Sigmoid colon (tissue), 4 donors: ENCODE measurements around the gene HECA.

Experiments
- EP300 ChIP-seq, 4 donors: sonication (generic); formaldehyde crosslinking; IDR thresholded peaks; one replicate each; pipeline ENCODE4 v1.6.1; 2017; ENCODE audit warnings: antibody characterized with exemption in 4 of 4
- POLR2A ChIP-seq, 2 donors: fragments of 450-650 bp; IDR thresholded peaks; one replicate each; pipeline ENCODE4 v1.6.1; 2016; ENCODE audit warnings: antibody characterized with exemption in 2 of 2, mild to moderate bottlenecking in 2 of 2, moderate library complexity in 2 of 2
- TF ChIP-seq, protein P1 (sequence below), 4 experiments: fragments of 450-650 bp in 3 of 4; fragments of 200-600 bp in 1 of 4; IDR thresholded peaks; one replicate each; pipeline ENCODE4 v1.5.1; 2016 to 2019; ENCODE audit warnings: antibody characterized with exemption in 4 of 4, mild to moderate bottlenecking in 3 of 4, moderate library complexity in 2 of 4

GRCh38 chr6:139204978-139205377 is 70.1 kb downstream of the HECA start:
- TF ChIP-seq EP300 (IDR thresholded peaks at IDR 0.05) (no peak), POLR2A (IDR thresholded peaks at IDR 0.05) (no peak)
- TF ChIP-seq, protein P1, sequence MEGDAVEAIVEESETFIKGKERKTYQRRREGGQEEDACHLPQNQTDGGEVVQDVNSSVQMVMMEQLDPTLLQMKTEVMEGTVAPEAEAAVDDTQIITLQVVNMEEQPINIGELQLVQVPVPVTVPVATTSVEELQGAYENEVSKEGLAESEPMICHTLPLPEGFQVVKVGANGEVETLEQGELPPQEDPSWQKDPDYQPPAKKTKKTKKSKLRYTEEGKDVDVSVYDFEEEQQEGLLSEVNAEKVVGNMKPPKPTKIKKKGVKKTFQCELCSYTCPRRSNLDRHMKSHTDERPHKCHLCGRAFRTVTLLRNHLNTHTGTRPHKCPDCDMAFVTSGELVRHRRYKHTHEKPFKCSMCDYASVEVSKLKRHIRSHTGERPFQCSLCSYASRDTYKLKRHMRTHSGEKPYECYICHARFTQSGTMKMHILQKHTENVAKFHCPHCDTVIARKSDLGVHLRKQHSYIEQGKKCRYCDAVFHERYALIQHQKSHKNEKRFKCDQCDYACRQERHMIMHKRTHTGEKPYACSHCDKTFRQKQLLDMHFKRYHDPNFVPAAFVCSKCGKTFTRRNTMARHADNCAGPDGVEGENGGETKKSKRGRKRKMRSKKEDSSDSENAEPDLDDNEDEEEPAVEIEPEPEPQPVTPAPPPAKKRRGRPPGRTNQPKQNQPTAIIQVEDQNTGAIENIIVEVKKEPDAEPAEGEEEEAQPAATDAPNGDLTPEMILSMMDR (IDR thresholded peaks at IDR 0.05), result no peak
